ENCODE results near the gene POLN.

The POLN gene

GRCh38 chr4:2151544-2151943, 90.4 kb downstream of the POLN start:
- Mint-ChIP-seq H3K4me1 (no peaks in the 10 kb centered on the region), H3K27ac (no peak overlapping the region), H3K27me3 (peaks cover 7% of the 10 kb centered on the region), H3K4me3 (no peak overlapping the region), H3K9me3 (peaks cover 6 to 9% of the 10 kb centered on the region in 2 donors)
- ATAC-seq (no peak), DNase-seq (no peak)

DNA sequence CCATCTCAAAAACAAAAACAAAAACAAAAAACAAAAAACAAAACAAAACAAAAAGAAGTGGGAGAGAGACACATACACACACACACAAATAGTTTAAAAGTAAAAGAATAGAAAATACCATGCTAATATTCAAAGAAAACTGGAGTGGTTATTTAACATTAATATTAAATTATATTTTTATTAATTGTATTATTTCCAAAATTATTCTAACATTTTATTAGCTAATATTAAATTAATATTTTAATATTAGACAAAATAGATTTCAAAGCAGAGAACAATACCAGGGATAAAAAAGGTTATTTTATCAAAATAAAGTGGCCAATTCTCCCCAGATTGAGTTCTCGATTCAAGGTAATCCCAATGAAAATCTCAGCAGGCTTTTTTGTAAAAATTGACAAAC, 91.8 kb downstream of the POLN start:
- Mint-ChIP-seq H3K4me1 (no peaks in the 10 kb centered on the region), H3K4me3 (no peak overlapping the region), H3K27ac (no peak overlapping the region), H3K9me3 (peaks cover 6% of the 10 kb centered on the region in 2 donors), H3K27me3 (peaks cover 7% of the 10 kb centered on the region)
- ATAC-seq (no peak), DNase-seq (no peak)

GRCh38 chr4:2142630-2143427, 99.1 kb downstream of the POLN start:
- H3K4me1 Mint-ChIP-seq, result peaks cover 30% of the 10 kb centered on the region
- DNase-seq, result no peak
- H3K9me3 Mint-ChIP-seq, result peaks cover 0 to 5% of the 10 kb centered on the region in 2 donors
- no peak for ATAC-seq
- H3K4me3 Mint-ChIP-seq, result peak overlapping the region; percentile 63 to 69
- peak overlapping the region; percentile 71 to 84 for H3K27ac Mint-ChIP-seq
- peaks cover 7% of the 10 kb centered on the region for H3K27me3 Mint-ChIP-seq

DNA sequence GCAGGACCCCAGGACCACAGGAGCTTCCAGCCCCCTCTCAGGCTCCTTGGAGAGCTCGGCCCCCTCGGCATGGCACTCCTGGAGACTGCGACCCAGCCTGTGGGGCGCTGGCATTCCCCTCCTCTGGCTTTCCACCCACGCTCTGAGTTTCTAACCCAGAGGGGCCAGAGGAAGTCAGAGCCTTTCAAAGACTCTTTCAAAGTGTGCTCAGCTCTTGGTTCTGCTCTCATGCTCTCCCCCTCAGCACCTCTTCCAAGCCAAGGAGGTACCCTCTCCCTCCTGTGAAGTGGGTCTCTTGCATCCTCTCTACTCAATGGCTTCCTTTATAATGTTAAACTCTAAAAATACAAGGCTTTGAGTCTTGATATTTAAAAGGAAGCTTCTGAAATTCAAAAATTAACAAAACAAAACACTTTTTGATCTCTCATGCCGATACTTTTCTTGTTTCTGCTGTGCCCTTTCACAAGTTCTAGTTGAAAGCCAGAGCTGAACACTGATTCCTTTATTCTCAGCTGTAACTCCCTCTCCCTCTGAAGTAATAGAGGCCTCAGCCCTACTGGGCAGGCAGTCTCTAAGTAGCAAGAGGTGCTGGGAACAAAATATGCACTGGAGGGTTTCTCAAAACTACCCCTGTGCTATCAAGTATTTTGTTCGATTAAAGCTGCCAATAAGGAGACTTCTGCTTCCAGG, 100.0 kb downstream of the POLN start:
- peak overlapping the region; percentile 71 to 81 for H3K27ac Mint-ChIP-seq
- H3K27me3 Mint-ChIP-seq, result no peaks in the 10 kb centered on the region
- H3K4me1 Mint-ChIP-seq, result peaks cover 30% of the 10 kb centered on the region
- H3K4me3 Mint-ChIP-seq, result peak overlapping the region; percentile 63 to 69
- peaks cover 0 to 5% of the 10 kb centered on the region in 2 donors for H3K9me3 Mint-ChIP-seq
- DNase-seq (peak; percentile 37 to 38), ATAC-seq (peak; percentile 95)

DNA sequence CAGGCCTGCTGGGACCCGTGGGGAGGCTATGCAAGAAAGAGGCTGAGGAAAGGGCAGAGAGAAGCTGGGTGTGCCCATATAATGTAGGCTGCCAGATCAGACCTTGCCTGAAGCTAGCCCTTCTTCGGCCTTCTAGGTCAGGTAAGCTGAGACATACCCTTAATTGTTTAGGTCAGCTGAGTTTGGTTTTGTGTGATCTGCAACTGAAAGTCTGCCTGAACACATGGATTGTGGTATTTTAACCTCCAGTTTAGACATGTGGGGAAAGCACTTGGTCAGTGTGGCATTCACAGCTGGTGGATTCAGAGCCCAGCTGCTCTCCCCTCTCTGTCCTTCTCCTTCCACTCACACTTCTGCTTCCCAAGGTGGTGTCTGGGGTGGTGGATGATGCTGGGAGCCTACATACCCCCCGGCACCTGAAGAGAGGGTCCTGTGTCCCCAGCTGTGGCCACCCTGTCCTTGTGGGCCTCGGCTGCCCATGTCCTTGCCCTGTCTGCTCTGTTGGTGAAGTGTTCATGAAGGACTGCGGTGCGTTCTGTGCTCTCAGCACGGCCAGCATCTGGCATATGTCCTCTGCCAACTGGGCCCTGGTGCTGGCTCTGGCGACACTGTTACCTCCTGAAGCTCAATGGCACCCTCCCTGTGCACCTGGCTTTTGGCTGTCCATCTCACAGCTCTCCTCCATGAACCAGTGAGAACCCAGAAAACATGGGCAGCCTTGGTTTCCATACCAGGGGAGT, 100.7 kb downstream of the POLN start:
- Mint-ChIP-seq H3K9me3 (peaks cover 0 to 5% of the 10 kb centered on the region in 2 donors), H3K27ac (peak overlapping the region in 1 of 2 donors; percentile 44), H3K27me3 (no peaks in the 10 kb centered on the region), H3K4me1 (peaks cover 37% of the 10 kb centered on the region), H3K4me3 (peak overlapping the region in 1 of 2 donors; percentile 69)
- peak; percentile 53 for ATAC-seq
- no peak for DNase-seq

GRCh38 chr4:2138846-2139500, 102.9 kb downstream of the POLN start:
- Mint-ChIP-seq H3K4me3 (no peak overlapping the region), H3K27me3 (no peaks in the 10 kb centered on the region), H3K27ac (no peak overlapping the region), H3K9me3 (peaks cover 2 to 5% of the 10 kb centered on the region in 2 donors), H3K4me1 (peaks cover 57% of the 10 kb centered on the region)
- ATAC-seq (no peak), DNase-seq (no peak)

DNA sequence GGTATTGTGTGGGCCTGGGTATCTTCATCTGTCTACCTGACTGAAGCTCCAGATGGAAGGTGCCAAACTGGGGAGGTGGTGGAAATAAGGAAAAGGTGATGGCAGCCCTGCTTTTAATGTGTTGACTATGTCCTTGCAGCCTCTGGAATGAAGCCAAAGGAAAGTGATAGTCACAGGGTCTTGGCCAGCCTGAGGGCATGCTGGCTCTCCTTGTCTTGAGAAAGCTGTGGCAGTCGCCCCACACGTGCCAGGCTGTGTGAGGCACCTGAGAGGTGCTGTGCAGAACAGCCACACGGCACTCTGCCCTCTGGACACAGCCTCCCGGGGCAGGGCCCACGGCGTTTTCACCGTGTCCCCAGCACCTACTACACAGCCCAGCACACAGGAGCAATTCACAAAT, 105.2 kb downstream of the POLN start:
- ATAC-seq (no peak), DNase-seq (no peak)
- Mint-ChIP-seq H3K9me3 (peaks cover 9 to 17% of the 10 kb centered on the region in 2 donors), H3K27ac (no peak overlapping the region), H3K4me1 (peaks cover 38% of the 10 kb centered on the region), H3K4me3 (no peak overlapping the region), H3K27me3 (no peaks in the 10 kb centered on the region)

GRCh38 chr4:2135083-2135482, 106.8 kb downstream of the POLN start:
- DNase-seq, result peak; percentile 24 to 48
- peak; percentile 91 for ATAC-seq
- Mint-ChIP-seq H3K27me3 (no peaks in the 10 kb centered on the region), H3K4me1 (peaks cover 27% of the 10 kb centered on the region), H3K4me3 (peak overlapping the region; percentile 2 to 23), H3K9me3 (peaks cover 12 to 22% of the 10 kb centered on the region in 2 donors), H3K27ac (no peak overlapping the region)

DNA sequence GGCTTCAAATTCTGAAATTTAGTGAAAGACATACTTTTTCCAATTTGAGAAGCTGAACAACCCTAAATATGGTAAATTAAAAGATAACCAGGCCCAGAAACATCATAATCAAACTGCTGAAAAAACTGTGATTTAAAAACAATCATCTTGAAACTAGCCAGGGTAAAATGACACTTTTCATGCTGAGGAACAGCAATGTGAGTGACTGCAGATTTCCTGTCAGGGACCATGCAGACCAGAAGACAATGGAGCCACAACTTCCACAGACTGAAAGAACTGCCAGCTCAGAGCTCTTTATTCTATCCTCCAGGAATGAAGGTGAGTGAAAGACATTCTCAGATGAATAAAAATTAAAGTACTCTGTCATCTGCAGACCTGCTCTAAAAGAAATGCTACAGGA, 109.5 kb downstream of the POLN start:
- Mint-ChIP-seq H3K4me1 (peaks cover 27% of the 10 kb centered on the region), H3K27ac (no peak overlapping the region), H3K9me3 (peaks cover 12 to 22% of the 10 kb centered on the region in 2 donors), H3K4me3 (no peak overlapping the region), H3K27me3 (no peaks in the 10 kb centered on the region)
- no peak for ATAC-seq
- DNase-seq, result no peak

- DNase-seq (no peak), ATAC-seq (no peak)
- Mint-ChIP-seq H3K9me3 (peaks cover 12 to 13% of the 10 kb centered on the region in 2 donors), H3K27ac (no peak overlapping the region), H3K4me1 (no peaks in the 10 kb centered on the region), H3K27me3 (no peaks in the 10 kb centered on the region), H3K4me3 (no peak overlapping the region)
These were observed 114.2 kb downstream of the POLN start for GRCh38 chr4:2127609-2128332.

DNA sequence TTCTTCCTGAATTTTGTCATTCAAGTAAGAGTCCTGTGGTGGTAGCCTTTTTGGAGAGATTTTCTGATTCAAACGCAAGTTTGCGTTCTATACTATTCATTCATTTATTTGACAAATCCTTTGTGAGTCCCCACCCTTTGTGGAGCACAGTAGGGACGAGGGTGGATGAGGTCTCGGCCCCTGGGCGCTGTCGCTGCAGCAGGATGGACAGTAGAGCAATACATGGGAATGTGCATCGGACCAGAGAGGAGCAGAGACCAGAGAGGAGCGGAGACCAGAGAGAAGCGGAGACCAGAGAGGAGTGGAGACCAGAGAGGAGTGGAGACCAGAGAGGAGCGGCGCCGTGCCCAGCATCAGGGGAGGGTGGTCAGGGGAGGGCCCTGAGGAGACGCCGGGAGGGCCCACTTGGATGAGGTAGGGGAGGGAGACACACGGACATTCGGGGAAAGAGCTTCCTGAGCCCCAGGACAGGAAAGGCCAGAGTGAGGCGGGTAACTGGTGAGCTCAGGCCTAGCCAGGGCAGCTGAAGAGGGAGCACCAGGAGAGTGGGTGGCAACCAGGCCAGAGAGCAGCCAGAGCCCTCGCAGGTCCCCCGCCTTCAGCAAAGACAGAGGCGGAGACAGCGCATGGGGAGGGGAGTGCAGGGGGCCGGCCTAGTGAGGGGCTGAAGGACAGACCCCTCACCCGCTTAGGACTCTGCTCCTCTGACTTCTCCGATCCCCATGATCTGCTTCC, 115.4 kb downstream of the POLN start:
- Mint-ChIP-seq H3K9me3 (peaks cover under 1 to 2% of the 10 kb centered on the region in 2 donors), H3K27me3 (no peaks in the 10 kb centered on the region), H3K27ac (peak overlapping the region in 1 of 2 donors; percentile 20), H3K4me1 (no peaks in the 10 kb centered on the region), H3K4me3 (no peak overlapping the region)
- DNase-seq (no peak), ATAC-seq (no peak)

DNA sequence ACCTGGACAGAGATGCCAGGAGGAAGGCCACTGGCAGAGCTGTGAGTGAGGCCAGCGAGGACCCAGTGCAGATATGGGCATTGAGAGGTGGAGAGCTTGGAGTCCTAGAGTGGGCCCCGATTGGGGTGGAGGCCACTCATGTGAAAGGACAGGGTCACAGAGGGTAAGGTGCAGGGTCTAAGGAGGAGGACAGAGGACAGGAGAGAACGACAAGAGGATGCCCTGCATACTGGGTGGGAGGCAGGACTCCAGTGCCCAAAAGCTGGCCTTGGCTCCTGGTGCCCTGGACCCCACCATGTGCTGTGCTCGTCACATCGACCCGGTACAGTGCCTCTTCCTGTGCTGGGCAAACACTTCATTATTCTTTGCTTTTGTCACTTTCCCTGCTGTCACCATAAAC, 116.1 kb downstream of the POLN start:
- H3K27ac Mint-ChIP-seq, result no peak overlapping the region
- no peaks in the 10 kb centered on the region for H3K9me3 Mint-ChIP-seq
- ATAC-seq (no peak), DNase-seq (no peak)
- no peaks in the 10 kb centered on the region for H3K4me1 Mint-ChIP-seq
- H3K27me3 Mint-ChIP-seq, result no peaks in the 10 kb centered on the region
- H3K4me3 Mint-ChIP-seq, result no peak overlapping the region

GRCh38 chr4:2125023-2125422, 116.9 kb downstream of the POLN start:
- H3K27ac Mint-ChIP-seq, result no peak overlapping the region
- no peak overlapping the region for H3K4me3 Mint-ChIP-seq
- no peaks in the 10 kb centered on the region for H3K27me3 Mint-ChIP-seq
- no peak for DNase-seq
- H3K9me3 Mint-ChIP-seq, result no peaks in the 10 kb centered on the region
- H3K4me1 Mint-ChIP-seq, result no peaks in the 10 kb centered on the region
- ATAC-seq, result no peak

DNA sequence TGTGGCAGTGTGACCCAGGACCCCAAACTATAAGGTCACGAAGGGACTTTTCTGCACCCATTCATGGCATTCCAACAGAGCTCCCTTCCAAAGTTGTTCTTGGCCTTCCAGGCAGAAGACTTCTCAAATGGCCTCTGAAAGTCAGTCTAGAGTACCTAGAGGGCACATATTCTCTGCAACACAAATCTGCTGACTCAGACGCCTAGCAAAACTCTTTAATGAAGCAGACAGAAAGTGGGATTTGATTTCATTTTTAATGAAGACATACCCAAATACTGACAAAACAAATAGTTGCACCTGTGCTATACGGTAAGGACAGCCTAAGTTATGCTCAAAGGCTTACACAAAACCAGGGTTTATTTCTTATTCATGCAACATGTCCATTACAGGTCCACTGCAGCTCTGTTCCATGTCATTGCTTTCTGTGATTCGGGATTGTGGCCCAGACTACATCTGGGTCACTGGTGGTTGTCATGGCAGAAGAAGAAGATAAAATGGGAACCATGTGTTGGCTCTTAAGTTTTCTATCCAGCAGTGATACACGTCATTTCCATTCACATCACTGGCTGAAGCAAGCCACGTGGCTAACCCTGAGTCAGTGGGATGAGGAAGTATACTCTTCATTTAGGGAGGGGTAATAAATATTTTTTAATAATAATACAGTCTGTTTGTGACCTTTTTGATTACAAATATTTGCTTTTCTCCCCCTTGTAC, 125.1 kb downstream of the POLN start:
- ATAC-seq (no peak), DNase-seq (no peak)
- Mint-ChIP-seq H3K27ac (no peak overlapping the region), H3K4me1 (no peaks in the 10 kb centered on the region), H3K27me3 (no peaks in the 10 kb centered on the region), H3K9me3 (no peaks in the 10 kb centered on the region), H3K4me3 (no peak overlapping the region)

Data from stimulated activated naive CD8-positive, alpha-beta T cell treated with anti-CD3 and anti-CD28 coated beads, Interleukin-15, amount 100 ng/mL, for 72 hours (primary cell).